A549 (cell line): ENCODE data around the gene KLHL35. TPM values are rescaled to one million over a fixed set of nuclear protein-coding genes. Genes with fewer than 3 reads are reported as not detected.
"Not testable (repeated sequence)": the region's sequence is repeated elsewhere in the genome, so short reads cannot be mapped to it uniquely, and the experiment has no call there.

ENCODE experiments used
- ATAC-seq, 2 experiments: fragments of 200-7000 bp in 1 of 2; fragments of >200 bp in 1 of 2; cut with Nextera tagmentation in 1 of 2; cut with Tn5 transposase in 1 of 2; 3 replicates each; pipeline versions ENCODE4 v1.8.0 to v1.9.1; 2018 to 2020; ENCODE audit warnings: mild to moderate bottlenecking in 1 of 2, moderate library complexity in 1 of 2
- CTCF ChIA-PET: fragments of 300-600 bp; sonication (Branson Sonifier 250); formaldehyde crosslinking; extraction: SDS; loops from one replicate; lab custom pipeline; 2021; ENCODE audit warnings: antibody characterized with exemption, inconsistent platforms; lab: Yijun Ruan, JAX
- POLR2A ChIA-PET: fragments of 350-600 bp; formaldehyde crosslinking; extraction: SDS; loops from one replicate; lab custom pipeline; 2021; ENCODE audit warnings: antibody characterized with exemption, inconsistent platforms; lab: Yijun Ruan, JAX
- DNase-seq, 2 experiments: peaks; one replicate each; pipeline versions ENCODE4 v3.0.0 to v3.0.0-alpha.2; 2011 to 2016; ENCODE audit warnings: low read depth in 1 of 2, low spot score in 1 of 2
- FAIRE-seq: peaks from 2 replicates; lab custom pipeline; 2011; peaks lifted over from hg19 to GRCh38; lab: Jason Lieb, UNC
- H3K27ac ChIP-seq, 2 experiments: fragments of >200 bp; sonication (Bioruptor Twin); formaldehyde crosslinking; 3 replicates each; pipeline ENCODE4 v1.5.1; 2016 to 2017
- H3K4me1 ChIP-seq: fragments of >200 bp; sonication (Bioruptor Twin); formaldehyde crosslinking; 3 replicates; pipeline ENCODE4 v1.6.1; 2016
- H3K4me2 ChIP-seq: fragments of >200 bp; sonication (Bioruptor Twin); formaldehyde crosslinking; 3 replicates; pipeline ENCODE4 v1.6.1; 2016
- H3K4me3 ChIP-seq: fragments of >200 bp; sonication (Bioruptor Twin); formaldehyde crosslinking; 3 replicates; pipeline ENCODE4 v1.5.1; 2016
- H3K9me3 ChIP-seq: fragments of >200 bp; sonication (Bioruptor Twin); formaldehyde crosslinking; 3 replicates; pipeline ENCODE4 v1.6.1; 2016
- CEBPB ChIP-seq, 2 experiments: fragments of >200 bp in 1 of 2; sonication (Bioruptor Twin) in 1 of 2; formaldehyde crosslinking in 1 of 2; IDR thresholded peaks; 2 replicates each; pipeline ENCODE4 v1.6.1; 2012 to 2016
- EHF ChIP-seq: fragments of 250-450 bp; sonication (Bioruptor Pico); IDR thresholded peaks from 2 replicates; pipeline ENCODE4 v1.5.0; 2020; ENCODE audit warnings: mild to moderate bottlenecking
- FOSB ChIP-seq: fragments of 250-450 bp; sonication (Bioruptor Pico); IDR thresholded peaks from 2 replicates; pipeline ENCODE4 v1.5.0; 2020; ENCODE audit warnings: mild to moderate bottlenecking, moderate library complexity
- FOXS1 ChIP-seq: fragments of 250-450 bp; sonication (Bioruptor Pico); IDR thresholded peaks from 2 replicates; pipeline ENCODE4 v1.5.0; 2020; ENCODE audit warnings: mild to moderate bottlenecking, moderate library complexity
- HOXB5 ChIP-seq: fragments of 250-450 bp; sonication (Bioruptor Pico); IDR thresholded peaks from 2 replicates; pipeline ENCODE4 v1.5.0; 2020; ENCODE audit warnings: mild to moderate bottlenecking, moderate library complexity
- JUNB ChIP-seq: fragments of >200 bp; sonication (Bioruptor Twin); formaldehyde crosslinking; IDR thresholded peaks from 2 replicates; pipeline ENCODE4 v1.6.1; 2016
- PHF8 ChIP-seq: fragments of 200-600 bp; sonication (generic); IDR thresholded peaks from 2 replicates; pipeline ENCODE4 v1.6.1; 2016; ENCODE audit warnings: low read depth, mild to moderate bottlenecking, antibody characterized with exemption, moderate library complexity, borderline replicate concordance
- POLR2A ChIP-seq: IDR thresholded peaks from 2 replicates; pipeline ENCODE4 v1.6.1; 2012; ENCODE audit warnings: mild to moderate bottlenecking, low read length
- RCOR1 ChIP-seq: fragments of 150-350 bp; IDR thresholded peaks from 2 replicates; pipeline ENCODE4 v1.6.1; 2014; ENCODE audit warnings: antibody characterized with exemption, low read length, low read depth
- RFX5 ChIP-seq: fragments of 450-650 bp; IDR thresholded peaks from 2 replicates; pipeline ENCODE4 v1.7.1; 2014; ENCODE audit warnings: antibody characterized with exemption, mild to moderate bottlenecking, moderate library complexity
- SMC3 ChIP-seq: fragments of >200 bp; sonication (Bioruptor Twin); formaldehyde crosslinking; IDR thresholded peaks from 3 replicates; pipeline ENCODE4 v1.6.1; 2018; ENCODE audit warnings: inconsistent platforms
- TFCP2L1 ChIP-seq: fragments of 250-450 bp; sonication (Bioruptor Pico); IDR thresholded peaks from 2 replicates; pipeline ENCODE4 v1.5.0; 2021; ENCODE audit warnings: mild to moderate bottlenecking
- TP53 ChIP-seq: fragments of 250-450 bp; sonication (Bioruptor Pico); IDR thresholded peaks from 2 replicates; pipeline ENCODE4 v1.5.0; 2021; ENCODE audit warnings: mild to moderate bottlenecking, moderate library complexity
- ZC3H11A ChIP-seq: fragments of 450-650 bp; IDR thresholded peaks from 2 replicates; pipeline ENCODE4 v1.6.1; 2014; ENCODE audit warnings: antibody characterized with exemption, mild to moderate bottlenecking
- ZNF302 ChIP-seq: fragments of 250-450 bp; sonication (Bioruptor Pico); IDR thresholded peaks from 2 replicates; pipeline ENCODE4 v1.9.0; 2021; ENCODE audit warnings: inconsistent platforms, mild to moderate bottlenecking, moderate library complexity
- ZSCAN20 ChIP-seq: fragments of 250-450 bp; sonication (Bioruptor Pico); IDR thresholded peaks from 2 replicates; pipeline ENCODE4 v1.8.0; 2022; ENCODE audit warnings: mild to moderate bottlenecking, moderate library complexity
- WGBS: methylation state at CpG from one replicate; pipeline ENCODE4 v1.1.6; 2017; ENCODE audit errors: missing lambda C conversion rate; 5-methylcytosine and 5-hydroxymethylcytosine counted together
- polyA plus RNA-seq, 4 experiments: library from polyadenylated mRNA; depleted of rRNA in 3 of 4; stranded (reverse); fragments of >200 nt; fragmentation: RNase III in 1 of 4; extraction: RNeasy Plus Mini Kit Qiagen cat#74134 plus additional on column Dnase treatment in 1 of 4; gene quantifications; 2 replicates in 3 of 4; 3 replicates in 1 of 4; pipeline ENCODE4 v1.2.3, GENCODE V29; 2011 to 2017
- TF ChIP-seq, protein P1 (sequence below): IDR thresholded peaks from 2 replicates; pipeline ENCODE4 v1.6.1; 2012; ENCODE audit warnings: low read depth, borderline replicate concordance
- TF ChIP-seq, protein P2 (sequence below): fragments of >200 bp; sonication (Bioruptor Twin); formaldehyde crosslinking; IDR thresholded peaks from 3 replicates; pipeline ENCODE4 v1.5.1; 2016
- TF ChIP-seq, protein P3 (sequence below): fragments of 450-650 bp; IDR thresholded peaks from 2 replicates; pipeline ENCODE4 v1.6.1; 2014; ENCODE audit warnings: antibody characterized with exemption
- TF ChIP-seq, protein P4 (sequence below): fragments of 250-450 bp; sonication (Bioruptor Pico); IDR thresholded peaks from 2 replicates; pipeline ENCODE4 v1.5.0; 2020; ENCODE audit warnings: low read depth, mild to moderate bottlenecking, moderate library complexity

The KLHL35 gene
- polyA plus RNA-seq, 2 of the 4 experiments (the other 2 are of a cell fraction): 0.56 to 1.0 TPM

DNA sequence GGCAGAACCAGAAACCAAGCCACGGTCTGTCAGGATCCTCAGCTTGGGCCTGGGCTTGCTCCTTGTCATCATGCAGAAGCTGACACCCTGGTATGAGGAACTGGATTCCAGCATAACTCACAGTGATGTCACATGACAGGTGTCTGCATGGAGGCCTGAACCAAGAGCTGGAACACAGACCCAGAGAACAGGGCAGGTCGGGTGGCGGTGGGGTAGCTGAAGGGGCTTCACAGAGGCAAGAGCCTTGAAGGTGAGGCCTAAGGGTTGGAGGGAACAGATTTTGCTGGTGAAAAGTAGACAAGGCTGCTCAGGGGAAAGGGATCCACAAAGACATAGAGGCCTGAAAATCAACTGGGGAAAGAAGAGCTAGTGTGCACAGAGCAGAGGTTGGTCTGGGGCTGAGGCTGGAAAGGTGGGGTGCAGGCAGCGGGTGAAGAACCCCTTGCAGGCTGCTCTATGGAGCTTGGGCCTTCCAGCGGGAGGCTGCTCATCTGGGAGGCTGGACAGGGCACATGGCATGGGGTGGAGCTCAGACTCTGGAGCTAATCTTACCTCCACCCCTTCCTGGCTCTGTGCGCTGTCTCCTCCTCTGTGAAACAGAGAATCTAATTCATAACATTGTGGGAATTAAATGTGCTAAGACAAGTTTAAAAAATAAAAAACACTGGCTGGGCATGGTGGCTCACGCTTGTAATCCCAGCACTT, 52.1 kb downstream of the KLHL35 start:
- TF ChIP-seq, protein P1, sequence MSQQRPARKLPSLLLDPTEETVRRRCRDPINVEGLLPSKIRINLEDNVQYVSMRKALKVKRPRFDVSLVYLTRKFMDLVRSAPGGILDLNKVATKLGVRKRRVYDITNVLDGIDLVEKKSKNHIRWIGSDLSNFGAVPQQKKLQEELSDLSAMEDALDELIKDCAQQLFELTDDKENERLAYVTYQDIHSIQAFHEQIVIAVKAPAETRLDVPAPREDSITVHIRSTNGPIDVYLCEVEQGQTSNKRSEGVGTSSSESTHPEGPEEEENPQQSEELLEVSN: no peak
- TF ChIP-seq FOXS1 (CRISPR knock-in tag) (peak; percentile 24; the same call in 1 of the 2 replicates), ZNF302 (CRISPR knock-in tag) (peak; percentile 34; the same call in 1 of the 2 replicates), ZSCAN20 (CRISPR knock-in tag) (no peak), TP53 (no peak)
- TF ChIP-seq, protein P2, sequence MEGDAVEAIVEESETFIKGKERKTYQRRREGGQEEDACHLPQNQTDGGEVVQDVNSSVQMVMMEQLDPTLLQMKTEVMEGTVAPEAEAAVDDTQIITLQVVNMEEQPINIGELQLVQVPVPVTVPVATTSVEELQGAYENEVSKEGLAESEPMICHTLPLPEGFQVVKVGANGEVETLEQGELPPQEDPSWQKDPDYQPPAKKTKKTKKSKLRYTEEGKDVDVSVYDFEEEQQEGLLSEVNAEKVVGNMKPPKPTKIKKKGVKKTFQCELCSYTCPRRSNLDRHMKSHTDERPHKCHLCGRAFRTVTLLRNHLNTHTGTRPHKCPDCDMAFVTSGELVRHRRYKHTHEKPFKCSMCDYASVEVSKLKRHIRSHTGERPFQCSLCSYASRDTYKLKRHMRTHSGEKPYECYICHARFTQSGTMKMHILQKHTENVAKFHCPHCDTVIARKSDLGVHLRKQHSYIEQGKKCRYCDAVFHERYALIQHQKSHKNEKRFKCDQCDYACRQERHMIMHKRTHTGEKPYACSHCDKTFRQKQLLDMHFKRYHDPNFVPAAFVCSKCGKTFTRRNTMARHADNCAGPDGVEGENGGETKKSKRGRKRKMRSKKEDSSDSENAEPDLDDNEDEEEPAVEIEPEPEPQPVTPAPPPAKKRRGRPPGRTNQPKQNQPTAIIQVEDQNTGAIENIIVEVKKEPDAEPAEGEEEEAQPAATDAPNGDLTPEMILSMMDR: no peak
- TF ChIP-seq, protein P3, sequence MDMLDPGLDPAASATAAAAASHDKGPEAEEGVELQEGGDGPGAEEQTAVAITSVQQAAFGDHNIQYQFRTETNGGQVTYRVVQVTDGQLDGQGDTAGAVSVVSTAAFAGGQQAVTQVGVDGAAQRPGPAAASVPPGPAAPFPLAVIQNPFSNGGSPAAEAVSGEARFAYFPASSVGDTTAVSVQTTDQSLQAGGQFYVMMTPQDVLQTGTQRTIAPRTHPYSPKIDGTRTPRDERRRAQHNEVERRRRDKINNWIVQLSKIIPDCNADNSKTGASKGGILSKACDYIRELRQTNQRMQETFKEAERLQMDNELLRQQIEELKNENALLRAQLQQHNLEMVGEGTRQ: peak; percentile 31; the same call in 1 of the 2 replicates
- TF ChIP-seq, all 56 proteins: peak for 3
- 69% methylated on average over 6 of the region's 7 CpGs for WGBS
- Histone ChIP-seq H3K4me3 (no peak overlapping the region), H3K4me2 (no peak overlapping the region), H3K27ac (peak overlapping the region; percentile 50 to 62; a peak in 5 of 6 replicates), H3K9me3 (no peaks in the 10 kb centered on the region), H3K4me1 (peaks cover 33% of the 10 kb centered on the region)
- ATAC-seq: peak; percentile 37 to 45; a peak in 5 of 6 replicates
- DNase-seq: peak in 1 of 2 experiments; percentile 63
- ChIA-PET CTCF (interaction anchor here (1.1 to 20.4 kb wide), 8 partner anchors 8 to 150 kb away, joined by 3 to 581 read pairs (median 16); partner anchors contain the start of gene ARRB1), POLR2A (interaction anchor here (2.2 kb wide), 1 partner anchor 8 kb away, joined by 9 read pairs; no protein-coding TSS in a partner anchor)
- FAIRE-seq: no peak

DNA sequence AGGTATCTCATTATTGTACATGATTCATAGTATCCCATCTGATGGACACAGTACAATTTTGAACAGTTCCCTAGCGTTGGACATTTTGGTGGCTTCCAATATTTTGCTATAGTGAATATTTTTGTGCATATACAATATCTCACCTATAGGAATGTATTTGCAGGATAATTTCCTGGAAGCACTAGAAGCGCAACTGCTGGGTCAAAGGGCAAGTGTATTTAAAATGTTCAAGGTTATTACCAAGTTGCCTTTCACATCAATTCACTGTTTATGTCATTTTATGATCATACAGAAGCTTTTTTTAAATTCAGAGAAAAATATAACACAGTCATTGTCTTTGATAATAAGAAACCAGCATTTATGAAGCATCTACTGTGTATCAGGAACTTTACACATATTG, 52.8 kb downstream of the KLHL35 start:
- no peak overlapping the region for H3K4me2 ChIP-seq
- ATAC-seq (no peak), FAIRE-seq (no peak), DNase-seq (no peak)
- peak overlapping the region; percentile 50 to 62; a peak in 4 of 6 replicates for H3K27ac ChIP-seq
- POLR2A ChIA-PET: no interaction called here
- CTCF ChIA-PET: interaction anchor here (0.5 to 20.4 kb wide), 9 partner anchors 8 to 151 kb away, joined by 3 to 581 read pairs (median 9); partner anchors contain the start of gene ARRB1
- no peak overlapping the region for H3K4me3 ChIP-seq
- H3K9me3 ChIP-seq: no peaks in the 10 kb centered on the region
- peaks cover 32% of the 10 kb centered on the region for H3K4me1 ChIP-seq
- TF ChIP-seq SMC3 (no peak), TFCP2L1 (CRISPR knock-in tag) (no peak), ZC3H11A (no peak), RCOR1 (no peak), FOSB (CRISPR knock-in tag) (no peak), RFX5 (no peak), PHF8 (no peak), HOXB5 (CRISPR knock-in tag) (no peak), JUNB (no peak), EHF (CRISPR knock-in tag) (no peak), POLR2A (no peak), CEBPB (IDR thresholded peaks at IDR 0.05) (no peak)
- TF ChIP-seq, protein P4, sequence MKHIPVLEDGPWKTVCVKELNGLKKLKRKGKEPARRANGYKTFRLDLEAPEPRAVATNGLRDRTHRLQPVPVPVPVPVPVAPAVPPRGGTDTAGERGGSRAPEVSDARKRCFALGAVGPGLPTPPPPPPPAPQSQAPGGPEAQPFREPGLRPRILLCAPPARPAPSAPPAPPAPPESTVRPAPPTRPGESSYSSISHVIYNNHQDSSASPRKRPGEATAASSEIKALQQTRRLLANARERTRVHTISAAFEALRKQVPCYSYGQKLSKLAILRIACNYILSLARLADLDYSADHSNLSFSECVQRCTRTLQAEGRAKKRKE (CRISPR knock-in tag): no peak
- TF ChIP-seq, protein P3: no peak
- 95% methylated on average over 2 of the region's 2 CpGs for WGBS

DNA sequence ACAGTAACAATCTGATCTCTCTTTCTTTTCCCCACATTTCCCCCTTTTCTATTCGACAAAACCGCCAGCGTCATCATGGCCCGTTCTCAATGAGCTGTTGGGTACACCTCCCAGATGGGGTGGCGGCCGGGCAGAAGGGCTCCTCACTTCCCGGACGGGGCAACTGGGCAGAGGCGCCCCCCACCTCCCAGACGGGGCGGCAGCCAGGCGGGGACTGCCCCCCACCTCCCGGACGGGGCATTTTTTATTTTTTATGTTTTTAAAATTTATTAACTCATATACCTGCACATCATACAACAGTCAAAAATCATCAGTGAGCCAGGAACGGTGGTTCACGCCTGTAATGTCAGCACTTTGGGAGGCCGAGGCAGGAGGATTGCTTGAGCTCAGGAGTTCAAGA, 54.2 kb downstream of the KLHL35 start:
- CTCF ChIA-PET: interaction anchor here (0.7 to 20.4 kb wide), 4 partner anchors 27 to 99 kb away, joined by 3 to 581 read pairs (median 14); partner anchors contain the start of gene ARRB1
- peak overlapping the region in 1 of 2 experiments; percentile 50; a peak in 1 of 6 replicates for H3K27ac ChIP-seq
- H3K4me2 ChIP-seq, DNase-seq, H3K9me3 ChIP-seq, ATAC-seq, H3K4me3 ChIP-seq, POLR2A ChIA-PET, FAIRE-seq: not testable (repeated sequence)
- whole genome bisulfite sequencing: 90% methylated on average over 17 of the region's 17 CpGs
- H3K4me1 ChIP-seq: peaks cover 29% of the 10 kb centered on the region
